Stimulated activated CD8-positive, alpha-beta memory T cell treated with anti-CD3 and anti-CD28 coated beads, Interleukin-12 subunit alpha, Interleukin-12 subunit beta, amount 100 ng/mL, for 24 hours (primary cell): ENCODE results near the gene PPP2R3A.
"Not testable (repeated sequence)": the region's sequence is repeated elsewhere in the genome, so short reads cannot be mapped to it uniquely, and the experiment has no call there.

Experiments
- DNase-seq: peaks from one replicate; pipeline ENCODE4 v3.0.0-alpha.2; 2020; ENCODE audit errors: extremely low read depth

Gene PPP2R3A

DNA sequence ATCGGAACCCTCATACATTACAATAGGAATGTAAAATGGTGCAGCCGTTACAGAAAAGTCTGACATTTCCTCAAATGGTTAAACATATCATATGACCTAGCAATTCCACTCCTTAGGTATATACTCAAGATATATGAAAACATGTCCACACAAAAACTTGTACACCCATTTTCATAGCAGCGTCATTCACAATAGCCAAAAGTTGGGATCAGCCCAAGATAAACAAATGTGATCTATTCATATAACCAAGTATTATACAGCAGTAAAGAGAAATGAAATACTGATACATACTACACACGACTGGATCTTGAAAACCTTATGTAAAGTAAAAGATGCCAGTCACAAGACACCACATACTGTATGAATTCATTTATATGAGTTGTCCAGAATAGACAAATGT is 128.2 kb downstream of the PPP2R3A start:
- no peak for DNase-seq

DNA sequence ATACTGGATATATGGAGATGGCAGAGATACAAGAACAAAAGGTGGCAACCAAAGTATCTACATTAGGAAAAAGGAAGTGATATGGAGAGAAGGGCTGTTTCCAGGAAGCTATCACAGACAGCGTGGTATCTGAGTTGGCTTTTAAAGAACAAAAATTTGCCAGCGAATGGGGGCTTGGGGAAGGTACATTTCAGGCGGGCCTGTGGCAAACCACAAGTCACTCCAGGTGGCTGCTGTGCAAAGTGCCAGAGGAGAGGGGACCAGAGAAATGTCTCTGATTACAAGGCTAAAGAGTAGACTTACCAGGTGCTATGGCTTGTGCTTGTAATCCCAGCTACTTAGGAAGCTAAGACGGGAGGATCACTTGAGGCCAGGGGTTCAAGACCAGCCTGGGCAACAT is 139.5 kb downstream of the PPP2R3A start:
- DNase-seq, result no peak

DNA sequence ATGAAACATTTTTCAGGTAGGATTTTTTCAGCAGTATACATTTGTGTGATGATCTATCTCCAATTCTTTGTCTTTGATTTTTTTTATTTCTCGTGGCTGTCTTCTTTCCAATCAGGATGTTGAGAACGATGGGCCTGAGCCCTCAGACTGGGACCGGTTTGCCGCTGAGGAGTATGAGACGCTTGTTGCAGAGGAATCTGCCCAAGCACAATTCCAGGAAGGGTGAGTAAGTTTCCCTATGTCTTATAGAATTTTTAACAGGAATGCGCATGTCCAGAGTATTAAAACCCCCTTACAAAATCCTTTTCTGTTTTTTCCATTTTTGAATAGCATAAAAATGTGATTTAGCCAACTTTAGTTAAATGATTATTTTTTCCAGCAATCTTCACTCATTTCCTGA is 140.6 kb downstream of the PPP2R3A start:
- DNase-seq, result no peak

DNA sequence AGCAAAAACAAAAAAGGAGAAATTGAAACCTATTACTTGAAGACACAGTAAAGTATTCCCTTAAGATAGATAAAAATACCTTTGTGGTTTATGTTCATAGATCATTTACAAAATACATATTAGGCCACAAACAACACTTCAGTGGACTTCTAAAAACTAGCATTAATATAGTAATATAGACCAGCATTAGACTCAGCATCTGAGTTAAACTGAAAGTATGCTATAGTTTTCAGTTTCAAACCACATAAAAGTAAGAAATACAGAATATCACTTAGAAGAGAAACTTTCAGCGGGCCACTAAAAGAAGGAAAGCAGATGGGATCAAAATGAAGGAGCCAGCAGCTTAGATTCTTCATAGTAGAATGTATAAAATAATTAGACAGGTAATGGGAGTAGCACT is 144.0 kb downstream of the PPP2R3A start:
- DNase-seq, result no peak

DNA sequence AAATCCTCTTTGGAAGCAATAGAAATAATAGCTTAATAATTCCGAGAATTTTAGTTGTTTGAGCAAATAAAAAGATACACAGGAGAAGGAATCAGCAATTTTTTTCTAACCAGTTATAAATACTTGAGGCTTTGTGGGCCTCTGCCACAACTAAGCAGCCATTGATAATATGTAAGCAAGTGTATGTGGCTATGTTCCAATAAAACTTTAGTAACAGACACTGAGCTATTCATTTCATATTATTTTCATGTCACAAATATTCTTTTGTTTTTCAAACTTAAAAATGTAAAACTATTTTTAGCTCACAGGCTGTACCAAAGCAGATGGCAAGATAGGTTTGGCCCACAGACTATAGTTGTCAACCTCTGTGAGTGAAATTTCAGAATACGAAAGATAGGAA is 145.0 kb downstream of the PPP2R3A start:
- DNase-seq, result no peak

DNA sequence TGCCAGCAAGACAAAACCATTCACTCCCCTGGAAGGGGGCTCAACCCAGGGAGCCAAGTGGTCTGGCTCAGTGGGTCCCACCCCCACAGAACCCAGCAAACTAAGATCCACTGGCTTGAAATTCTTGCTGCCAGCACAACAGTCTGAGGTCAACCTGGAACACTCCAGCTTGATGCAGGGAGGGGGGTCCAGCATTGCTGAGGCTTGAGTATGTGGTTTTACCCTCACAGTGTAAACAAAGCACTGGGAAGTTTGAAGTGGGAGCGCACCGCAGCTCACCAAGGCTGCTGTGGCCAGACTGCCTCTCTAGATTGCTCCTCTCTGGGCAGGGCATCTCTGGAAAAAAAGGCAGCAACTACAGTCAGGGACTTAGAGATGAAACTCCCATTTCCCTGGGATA is 148.9 kb downstream of the PPP2R3A start:
- no peak for DNase-seq

DNA sequence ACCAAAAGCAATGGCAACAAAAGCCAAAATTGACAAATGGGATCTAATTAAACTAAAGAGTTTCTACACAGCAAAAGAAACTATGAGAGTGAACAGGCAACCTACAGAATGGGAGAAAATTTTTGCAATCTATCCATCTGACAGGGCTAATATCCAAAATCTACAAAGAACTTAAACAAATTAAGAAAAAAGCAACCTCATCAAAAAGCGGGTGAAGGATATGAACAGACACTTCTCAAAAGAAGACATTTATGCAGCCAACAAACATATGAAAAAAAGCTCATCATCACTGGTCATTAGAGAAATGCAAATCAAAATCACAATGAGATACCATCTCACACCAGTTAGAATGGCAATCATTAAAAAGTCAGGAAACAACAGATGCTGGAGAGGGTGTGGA is 153.8 kb downstream of the PPP2R3A start:
- not testable (repeated sequence) for DNase-seq

DNA sequence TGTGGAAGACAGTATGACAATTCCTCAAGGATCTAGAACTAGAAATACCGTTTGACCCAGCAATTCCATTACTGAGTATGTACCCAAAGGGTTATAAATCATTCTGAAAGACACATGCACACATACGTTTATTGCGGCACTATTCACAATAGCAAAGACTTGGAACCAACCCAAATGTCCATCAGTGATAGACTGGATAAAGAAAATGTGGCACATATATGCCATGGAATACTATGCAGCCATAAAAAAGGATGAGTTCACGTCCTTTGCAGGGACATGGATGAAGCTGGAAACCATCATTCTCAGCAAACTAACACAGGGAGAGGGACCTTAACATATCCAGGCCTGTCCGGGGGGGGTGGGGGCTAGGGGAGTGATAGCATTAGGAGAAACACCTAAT is 154.3 kb downstream of the PPP2R3A start:
- not testable (repeated sequence) for DNase-seq

DNA sequence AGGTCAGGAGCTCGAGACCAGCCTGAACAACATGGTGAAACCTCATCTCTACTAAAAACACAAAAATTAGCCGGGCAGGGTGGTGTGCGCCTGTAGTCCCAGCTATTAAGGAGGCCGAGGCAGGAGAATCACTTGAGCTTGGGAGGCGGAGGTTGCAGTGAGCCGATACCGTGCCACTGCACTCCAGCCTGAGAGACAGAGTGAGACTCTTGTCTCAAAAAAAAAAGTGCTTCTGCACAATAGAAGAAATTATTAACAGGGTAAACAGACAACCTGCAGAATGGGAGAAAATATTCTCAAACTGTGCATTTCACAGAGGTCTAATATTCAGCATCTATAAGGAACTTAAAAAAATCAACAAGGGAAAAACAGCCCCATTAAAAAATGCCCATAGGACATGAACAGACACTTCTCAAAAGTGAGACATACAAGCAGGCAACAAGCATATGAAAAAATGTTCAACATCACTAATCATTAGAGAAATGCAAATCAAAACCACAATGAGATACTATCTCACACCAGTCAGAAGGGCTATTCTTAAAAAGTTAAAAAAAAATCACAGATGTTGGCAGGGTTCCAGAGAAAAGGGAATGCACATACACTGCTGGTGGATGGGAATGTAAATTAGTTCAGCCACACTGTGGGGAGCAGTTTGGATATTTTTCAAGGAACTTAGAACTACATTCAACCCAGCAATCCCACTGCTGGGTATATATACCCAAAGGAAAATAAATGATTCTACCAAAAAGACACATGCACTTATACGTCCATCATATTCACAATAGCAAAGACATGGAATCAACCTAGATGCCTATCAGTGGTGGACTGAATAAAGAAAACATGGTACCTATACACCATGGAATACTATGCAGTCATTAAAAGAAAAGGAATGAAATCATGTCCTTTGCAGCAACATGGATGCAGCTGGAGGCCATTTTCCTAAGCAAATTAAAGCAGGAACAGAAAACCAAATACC is 155.1 kb downstream of the PPP2R3A start:
- no peak for DNase-seq

DNA sequence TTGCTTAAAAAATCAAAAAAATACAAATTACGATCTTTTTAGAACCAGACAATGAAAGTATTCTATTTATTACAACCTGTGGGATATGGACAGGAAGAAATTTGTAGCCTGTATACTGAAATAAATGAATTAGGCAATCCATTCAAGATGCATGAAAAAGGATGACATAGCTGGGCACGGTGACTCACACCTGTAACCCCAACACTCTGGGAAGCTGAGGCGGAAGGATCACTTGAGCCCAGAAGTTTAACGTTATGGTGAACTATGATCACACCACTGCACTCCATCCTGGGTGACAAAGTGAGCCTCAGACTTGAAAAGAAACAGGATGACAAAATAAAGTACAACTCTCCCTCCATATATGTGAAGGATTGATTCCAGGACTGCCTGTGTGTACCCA is 156.5 kb downstream of the PPP2R3A start:
- no peak for DNase-seq

DNA sequence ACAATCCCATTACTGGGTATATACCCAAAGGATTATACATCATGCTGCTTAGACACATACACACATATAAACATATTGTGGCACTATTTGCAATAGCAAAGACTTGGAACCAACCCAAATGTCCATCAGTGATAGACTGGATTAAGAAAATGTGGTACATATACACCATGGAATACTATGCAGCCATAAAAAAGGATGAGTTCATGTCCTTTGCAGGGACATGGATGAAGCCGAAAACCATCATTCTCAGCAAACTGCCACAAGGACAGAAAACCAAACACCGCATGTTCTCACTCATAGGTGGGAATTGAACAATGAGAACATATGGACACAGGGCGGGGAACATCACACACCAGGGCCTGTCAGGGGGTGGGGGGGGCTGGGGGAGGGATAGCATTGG is 166.1 kb downstream of the PPP2R3A start:
- DNase-seq, result not testable (repeated sequence)

DNA sequence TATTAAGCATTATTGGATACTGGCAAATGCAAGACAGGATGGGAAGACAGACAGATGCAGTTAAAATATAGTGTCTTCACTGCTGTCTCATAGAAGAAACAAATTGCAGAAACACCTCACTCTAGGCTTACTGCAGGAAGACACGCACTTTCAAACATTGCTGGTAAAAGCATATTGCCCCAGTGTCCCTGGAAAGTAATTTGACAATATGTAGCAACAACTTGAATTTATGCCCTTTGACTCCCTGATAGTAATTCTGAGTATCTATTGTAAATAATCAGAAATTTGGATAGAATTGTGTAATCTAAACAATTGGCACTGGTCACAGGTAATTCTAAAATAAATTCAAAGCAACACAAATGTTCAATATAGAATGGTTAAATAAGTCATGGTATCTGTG is 168.6 kb downstream of the PPP2R3A start:
- no peak for DNase-seq

DNA sequence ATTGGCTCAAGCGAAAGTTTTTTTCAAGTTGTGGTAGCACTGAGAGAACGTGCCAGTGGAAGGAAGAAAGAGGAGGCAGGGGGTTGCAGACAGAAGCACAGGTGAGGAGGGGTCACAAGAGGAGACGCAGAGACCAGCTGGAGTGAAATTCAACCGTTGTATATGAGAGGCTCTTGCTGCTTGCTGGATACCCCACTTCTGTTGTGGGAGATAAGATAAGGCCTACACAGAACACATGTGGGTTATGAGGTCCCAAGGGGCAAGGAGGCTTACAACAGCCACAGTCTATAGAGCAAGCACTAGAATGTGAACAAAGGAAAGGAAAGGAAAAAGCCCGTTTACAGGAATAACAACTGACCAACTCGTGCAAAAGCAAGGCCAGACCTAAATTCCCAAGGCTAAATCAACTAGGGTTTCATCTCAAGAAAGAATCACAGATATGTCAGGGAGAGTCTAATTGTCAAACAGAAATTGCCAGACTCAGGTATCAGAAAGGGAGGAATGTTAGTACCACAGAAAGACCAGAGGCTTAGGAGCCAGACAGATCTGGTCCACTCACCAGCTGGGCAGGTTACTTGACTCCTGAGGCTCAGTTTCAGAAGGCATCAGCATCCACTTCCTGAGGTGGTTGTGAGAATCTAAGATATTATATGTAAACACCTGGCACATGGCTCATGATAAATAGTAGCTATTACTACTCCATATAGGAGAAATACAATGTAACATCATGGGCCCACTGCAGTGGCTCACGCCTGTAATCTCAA is 169.7 kb downstream of the PPP2R3A start:
- no peak for DNase-seq

DNA sequence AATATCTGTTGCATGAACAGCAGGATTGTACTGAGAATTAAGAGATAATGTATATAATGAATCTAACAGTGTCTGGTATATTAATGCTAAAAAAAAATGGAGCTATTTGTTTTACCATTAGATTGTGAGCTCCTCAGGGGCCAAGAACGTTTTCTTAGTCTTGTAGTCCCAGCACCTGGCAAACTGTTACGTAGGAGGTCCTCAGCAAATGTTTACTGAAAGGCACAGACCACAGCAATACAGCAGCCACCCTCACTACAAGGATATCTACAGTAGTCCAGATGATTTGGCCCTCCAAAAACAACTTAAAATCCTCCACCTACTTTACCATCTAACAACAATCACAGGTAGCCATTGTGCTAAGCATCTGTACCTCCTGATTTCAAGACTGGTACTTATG is 170.9 kb downstream of the PPP2R3A start:
- no peak for DNase-seq

DNA sequence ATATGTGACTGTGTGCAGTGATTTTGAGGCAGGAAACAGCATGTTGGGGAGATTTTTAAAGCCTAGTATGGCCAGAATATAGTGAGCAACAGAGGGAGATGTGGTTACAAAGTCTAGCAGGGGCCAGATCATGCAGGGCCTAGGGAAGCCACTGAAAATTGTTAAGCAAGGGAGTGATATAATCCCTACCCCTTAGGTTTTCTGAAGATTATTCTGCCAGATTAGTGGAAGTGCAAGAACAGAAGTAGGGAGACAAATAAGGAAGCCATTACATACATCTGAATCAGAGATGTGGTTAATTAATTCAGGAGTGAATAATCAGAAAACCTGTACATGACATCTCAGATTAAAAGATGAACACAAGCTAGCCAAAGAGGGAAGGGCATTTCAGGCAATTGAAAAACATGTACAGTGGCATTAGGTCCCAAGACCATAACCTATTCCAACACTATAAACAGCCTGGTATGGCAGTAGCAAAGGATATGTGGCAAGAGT is 175.8 kb downstream of the PPP2R3A start:
- no peak for DNase-seq

DNA sequence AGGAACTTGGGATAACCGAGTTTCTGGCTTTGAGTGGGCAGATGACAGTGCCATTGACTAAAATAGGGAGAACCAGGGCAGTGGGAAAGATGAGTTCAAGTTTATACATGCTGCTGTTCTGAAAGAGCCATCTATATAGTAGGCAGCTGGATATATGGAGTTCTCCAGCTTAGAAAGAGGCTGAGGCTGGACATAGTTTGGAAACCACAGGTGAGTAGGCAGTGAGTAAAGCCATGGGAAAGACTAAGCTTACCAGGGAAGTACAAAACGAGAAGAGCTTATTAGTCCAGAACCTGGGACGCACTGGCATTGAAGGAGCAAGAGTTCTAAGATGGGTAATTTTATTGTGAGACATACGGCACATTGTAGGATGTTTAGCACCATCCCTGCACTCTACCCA is 176.4 kb downstream of the PPP2R3A start:
- no peak for DNase-seq

DNA sequence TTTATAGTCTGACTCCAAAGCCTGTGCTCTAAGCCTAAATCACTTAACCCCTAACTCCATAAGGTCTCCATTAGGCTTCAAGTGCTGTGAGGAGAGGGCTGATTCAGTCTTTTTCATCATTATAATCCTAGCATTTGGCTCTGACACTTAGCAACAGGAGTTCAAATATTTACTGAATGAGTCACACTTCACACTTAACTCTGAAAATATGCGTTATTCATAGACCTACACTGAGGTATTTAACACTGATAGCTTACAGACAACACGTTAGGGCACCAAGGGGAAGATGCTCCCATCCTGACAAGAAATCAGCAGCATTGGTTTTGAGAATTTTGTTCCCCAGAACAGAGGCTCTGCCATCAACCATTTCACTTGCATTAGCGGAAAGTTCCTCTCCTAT is 177.1 kb downstream of the PPP2R3A start:
- no peak for DNase-seq

DNA sequence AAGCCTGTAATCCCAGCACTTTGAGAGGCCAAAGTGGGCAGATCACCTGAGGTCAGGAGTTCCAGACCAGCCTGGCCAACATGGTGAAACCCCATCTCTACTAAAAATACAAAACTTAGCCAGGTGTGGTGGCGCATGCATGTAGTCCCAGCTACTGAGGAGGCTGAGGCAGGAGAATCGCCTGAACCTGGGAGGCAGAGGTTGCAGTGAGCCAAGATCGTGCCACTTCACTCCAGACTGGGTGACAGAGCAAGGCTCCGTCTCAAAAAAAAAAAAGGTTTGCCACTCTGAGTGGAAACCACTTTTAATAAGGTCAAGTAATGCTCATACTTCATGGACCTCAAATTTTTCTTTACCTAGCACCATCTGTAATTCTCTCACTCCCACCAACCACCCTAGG is 178.9 kb downstream of the PPP2R3A start:
- DNase-seq, result not testable (repeated sequence)

DNA sequence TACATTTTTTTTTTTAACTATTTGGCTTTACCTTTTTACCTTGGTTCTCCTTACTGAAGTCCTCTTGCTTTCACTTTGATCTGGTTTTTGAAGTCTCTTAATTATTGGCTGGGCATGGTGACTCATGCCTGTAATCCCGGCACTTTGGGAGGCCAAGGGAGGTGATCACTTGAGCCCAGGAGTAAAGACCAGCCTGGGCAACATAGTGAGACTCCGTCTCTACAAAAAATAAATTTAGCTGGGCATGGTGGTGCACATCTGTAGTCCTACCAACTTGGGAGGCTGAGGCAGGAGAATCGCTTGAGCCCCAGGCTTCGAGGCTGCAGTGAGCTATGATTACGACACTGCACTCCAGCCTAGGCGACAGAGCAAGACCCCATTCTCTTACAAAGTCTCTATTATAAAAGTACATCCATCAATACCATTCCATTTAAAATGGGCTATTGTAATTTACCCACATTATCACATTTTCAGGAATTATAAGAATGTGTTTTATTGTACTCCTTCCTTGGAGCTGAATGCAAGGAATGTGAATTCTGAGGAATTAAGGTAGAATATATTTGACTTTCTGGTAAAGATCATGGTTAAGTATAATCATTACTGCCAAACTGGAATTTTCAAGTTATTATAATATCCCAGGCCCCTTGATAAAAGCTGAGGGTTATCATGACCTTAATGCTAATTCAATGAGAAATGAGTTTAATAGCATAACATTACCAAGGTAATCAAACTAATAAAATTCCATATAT is 181.6 kb downstream of the PPP2R3A start:
- no peak for DNase-seq

DNA sequence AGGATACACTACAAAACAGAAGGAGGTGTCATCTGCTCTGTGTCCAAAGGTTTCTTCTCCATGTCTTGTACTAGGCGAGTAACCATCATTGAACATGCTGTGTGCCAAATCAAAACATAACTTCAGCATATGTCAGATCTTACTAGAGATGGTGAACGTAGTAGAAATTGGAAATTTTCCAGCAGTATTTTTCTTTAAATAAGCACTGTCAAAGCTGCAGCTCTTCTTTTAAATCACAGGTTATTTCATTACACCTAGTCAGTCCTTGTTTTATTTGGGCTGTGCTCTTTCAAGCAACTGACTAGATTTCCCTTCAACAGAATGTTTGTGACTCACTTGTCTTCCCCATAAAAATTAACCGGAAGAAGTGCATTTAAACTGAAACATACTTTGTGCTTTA is 184.1 kb downstream of the PPP2R3A start:
- DNase-seq, result no peak

DNA sequence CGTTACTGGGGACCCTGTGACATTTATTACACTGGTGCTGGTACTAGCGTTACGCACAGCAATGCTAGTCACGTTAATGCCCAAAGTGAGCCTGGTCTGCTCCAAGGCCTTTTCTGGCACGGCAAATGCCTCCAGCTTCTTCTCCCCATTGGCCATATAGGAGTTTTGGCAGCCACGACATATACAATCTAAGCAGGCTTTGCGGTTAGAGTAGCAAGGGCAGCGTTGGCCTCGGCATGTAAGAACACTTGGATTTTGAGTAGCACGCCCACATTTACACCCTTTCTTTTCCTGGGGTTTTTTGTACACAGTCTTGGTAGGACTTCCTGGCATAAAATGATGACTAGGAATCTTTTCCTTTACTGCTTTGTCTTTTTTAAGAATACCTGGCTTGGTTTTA is 185.7 kb downstream of the PPP2R3A start:
- DNase-seq, result no peak
